T-helper 2 cell treated with Interferon-gamma antibody and Interleukin-4, amounts not matched to agents 100 ng/mL and 5 ng/mL, for 36 hours (primary cell): ENCODE measurements around the gene RBM5. TPM values are rescaled to one million over a fixed set of nuclear protein-coding genes. Genes with fewer than 3 reads are reported as not detected.

Experiments used
- intact Hi-C: fragments of 100-400 bp; cut with micrococcal nuclease; formaldehyde crosslinking; loops from one replicate; pipeline ENCODE4 v1.15.1; 2023
- total RNA-seq: library from RNA; stranded (reverse); gene quantifications from 2 replicates; pipeline ENCODE4 v1.2.3, GENCODE V29; 2022

Gene RBM5
- total RNA-seq, 1 donor from 2014 or later: 185 TPM

- intact Hi-C loops: no loop called here
Measured at GRCh38 chr3:50158530-50159146, 69.9 kb downstream of the RBM5 start.

GRCh38 chr3:50160561-50160983 lies 71.9 kb downstream of the RBM5 start:
- intact Hi-C loops: no loop called here

GRCh38 chr3:50161320-50161719 lies 72.6 kb downstream of the RBM5 start:
- intact Hi-C loops: no loop called here

- intact Hi-C loops: no loop called here
Measured at GRCh38 chr3:50162034-50162883, 73.5 kb downstream of the RBM5 start.

GRCh38 chr3:50163572-50164455 lies 75.1 kb downstream of the RBM5 start:
- intact Hi-C loops: no loop called here

- intact Hi-C loops: no loop called here
Measured at GRCh38 chr3:50164481-50164880, 75.8 kb downstream of the RBM5 start.

GRCh38 chr3:50164984-50165909 lies 76.5 kb downstream of the RBM5 start:
- intact Hi-C loops: no loop called here

GRCh38 chr3:50165910-50166538 lies 77.3 kb downstream of the RBM5 start:
- intact Hi-C loops: no loop called here

GRCh38 chr3:50166620-50167019 lies 77.9 kb downstream of the RBM5 start:
- intact Hi-C loops: no loop called here

- intact Hi-C loops: no loop called here
Measured at GRCh38 chr3:50167069-50167840, 78.5 kb downstream of the RBM5 start.

- intact Hi-C loops: no loop called here
Measured at GRCh38 chr3:50167841-50168209, 79.1 kb downstream of the RBM5 start.

GRCh38 chr3:50168388-50168787 lies 79.7 kb downstream of the RBM5 start:
- intact Hi-C loops: no loop called here

Other genes with a start within 250 kb of the RBM5 start
- gene TRAIP, start 232.4 kb upstream of the RBM5 start, total RNA-seq: 30.4 and 31.8 TPM in 2 replicates
- not detected in 2 replicates for gene CAMKV, start 219.0 kb upstream of the RBM5 start, total RNA-seq
- 2.1 and 3.2 TPM in 2 replicates for gene MST1R, start 185.0 kb upstream of the RBM5 start, total RNA-seq
- 13.5 and 14.4 TPM in 2 replicates for gene MON1A, start 159.1 kb upstream of the RBM5 start, total RNA-seq
- gene RBM6, start 148.8 kb upstream of the RBM5 start, total RNA-seq: 106 and 109 TPM in 2 replicates
- gene SEMA3F, start 66.4 kb downstream of the RBM5 start, total RNA-seq: 0.05 and 0.11 TPM in 2 replicates
- not detected in 2 replicates for gene GNAT1, start 102.7 kb downstream of the RBM5 start, total RNA-seq
- not detected in 2 replicates for gene SLC38A3, start 116.4 kb downstream of the RBM5 start, total RNA-seq
- 420 and 429 TPM in 2 replicates for gene GNAI2, start 147.3 kb downstream of the RBM5 start, total RNA-seq
- 0.30 and 0.57 TPM in 2 replicates for gene SEMA3B, start 180.2 kb downstream of the RBM5 start, total RNA-seq
- not detected in 2 replicates for gene LSMEM2, start 190.2 kb downstream of the RBM5 start, total RNA-seq
- gene IFRD2, start 203.5 kb downstream of the RBM5 start, total RNA-seq: 99.8 and 103 TPM in 2 replicates
- 13.6 and 15.2 TPM in 2 replicates for gene HYAL3, start 210.5 kb downstream of the RBM5 start, total RNA-seq
- 27.4 and 29.0 TPM in 2 replicates for gene NAA80, start 210.5 kb downstream of the RBM5 start, total RNA-seq
- 0.07 TPM in 1 of 2 replicates, not detected in the other for gene HYAL1, start 214.7 kb downstream of the RBM5 start, total RNA-seq
- gene HYAL2, start 233.8 kb downstream of the RBM5 start, total RNA-seq: 9.0 and 9.1 TPM in 2 replicates
- gene TUSC2, start 239.3 kb downstream of the RBM5 start, total RNA-seq: 21.0 and 22.1 TPM in 2 replicates